IPS-15b (cell line): ENCODE measurements around the gene GRIFIN.

Experiments
- H3K27me3 ChIP-seq: one replicate; pipeline ENCODE4 v1.6.1; 2013; ENCODE audit warnings: low read length; ENCODE audit not compliant: control insufficient read depth, insufficient read depth
- H3K36me3 ChIP-seq: one replicate; pipeline ENCODE4 v1.6.1; 2013; ENCODE audit warnings: low read length; ENCODE audit not compliant: control insufficient read depth, insufficient read depth
- H3K4me1 ChIP-seq: one replicate; pipeline ENCODE4 v1.6.1; 2013; ENCODE audit warnings: mild to moderate bottlenecking, low read length; ENCODE audit not compliant: control insufficient read depth, insufficient read depth
- H3K4me3 ChIP-seq: one replicate; pipeline ENCODE4 v1.5.1; 2013; ENCODE audit warnings: low read depth, low read length
- H3K9ac ChIP-seq: one replicate; pipeline ENCODE4 v1.6.1; 2013; ENCODE audit warnings: low read depth, mild to moderate bottlenecking, low read length
- H3K9me3 ChIP-seq: one replicate; pipeline ENCODE4 v1.6.1; 2013; ENCODE audit warnings: mild to moderate bottlenecking, low read length; ENCODE audit not compliant: control insufficient read depth, insufficient read depth

GRIFIN gene

GRCh38 chr7:2510909-2511768 lies 34.9 kb upstream of the GRIFIN start:
- no peaks in the 10 kb centered on the region for H3K36me3 ChIP-seq
- H3K27me3 ChIP-seq, result no peaks in the 10 kb centered on the region
- H3K9me3 ChIP-seq, result no peaks in the 10 kb centered on the region
- H3K4me1 ChIP-seq, result no peaks in the 10 kb centered on the region
- no peak overlapping the region for H3K9ac ChIP-seq
- no peak overlapping the region for H3K4me3 ChIP-seq

- Histone ChIP-seq H3K4me1 (no peaks in the 10 kb centered on the region), H3K27me3 (no peaks in the 10 kb centered on the region), H3K36me3 (no peaks in the 10 kb centered on the region), H3K9me3 (no peaks in the 10 kb centered on the region), H3K4me3 (no peak overlapping the region), H3K9ac (no peak overlapping the region)
Observed at GRCh38 chr7:2510130-2510776, 34.1 kb upstream of the GRIFIN start.

GRCh38 chr7:2509298-2509906 lies 33.2 kb upstream of the GRIFIN start:
- H3K27me3 ChIP-seq, result no peaks in the 10 kb centered on the region
- H3K4me3 ChIP-seq, result no peak overlapping the region
- no peak overlapping the region for H3K9ac ChIP-seq
- no peaks in the 10 kb centered on the region for H3K36me3 ChIP-seq
- H3K4me1 ChIP-seq, result no peaks in the 10 kb centered on the region
- no peaks in the 10 kb centered on the region for H3K9me3 ChIP-seq

GRCh38 chr7:2508327-2509215 lies 32.4 kb upstream of the GRIFIN start:
- Histone ChIP-seq H3K4me1 (no peaks in the 10 kb centered on the region), H3K4me3 (no peak overlapping the region), H3K9ac (no peak overlapping the region)

GRCh38 chr7:2507917-2508306 lies 31.7 kb upstream of the GRIFIN start:
- H3K9me3 ChIP-seq, result no peaks in the 10 kb centered on the region
- no peak overlapping the region for H3K4me3 ChIP-seq
- no peak overlapping the region for H3K9ac ChIP-seq
- no peaks in the 10 kb centered on the region for H3K36me3 ChIP-seq
- no peaks in the 10 kb centered on the region for H3K4me1 ChIP-seq
- no peaks in the 10 kb centered on the region for H3K27me3 ChIP-seq

More at GRCh38 chr7:2508327-2509215, 32.4 kb upstream of the GRIFIN start:
- H3K36me3 ChIP-seq, result no peaks in the 10 kb centered on the region
- H3K9me3 ChIP-seq, result no peaks in the 10 kb centered on the region
- no peaks in the 10 kb centered on the region for H3K27me3 ChIP-seq

GRCh38 chr7:2507208-2507916 lies 31.2 kb upstream of the GRIFIN start:
- Histone ChIP-seq H3K4me3 (no peak overlapping the region), H3K27me3 (no peaks in the 10 kb centered on the region), H3K4me1 (no peaks in the 10 kb centered on the region), H3K36me3 (no peaks in the 10 kb centered on the region), H3K9ac (no peak overlapping the region), H3K9me3 (no peaks in the 10 kb centered on the region)

GRCh38 chr7:2505401-2505800 lies 29.2 kb upstream of the GRIFIN start:
- no peaks in the 10 kb centered on the region for H3K27me3 ChIP-seq
- H3K36me3 ChIP-seq, result no peaks in the 10 kb centered on the region
- no peaks in the 10 kb centered on the region for H3K9me3 ChIP-seq
- H3K4me3 ChIP-seq, result no peak overlapping the region
- no peaks in the 10 kb centered on the region for H3K4me1 ChIP-seq
- no peak overlapping the region for H3K9ac ChIP-seq

- H3K9ac ChIP-seq, result no peak overlapping the region
- H3K4me1 ChIP-seq, result no peaks in the 10 kb centered on the region
- H3K4me3 ChIP-seq, result no peak overlapping the region
- no peaks in the 10 kb centered on the region for H3K9me3 ChIP-seq
- no peaks in the 10 kb centered on the region for H3K36me3 ChIP-seq
- H3K27me3 ChIP-seq, result no peaks in the 10 kb centered on the region
Observed at GRCh38 chr7:2504889-2505375, 28.7 kb upstream of the GRIFIN start.

- no peaks in the 10 kb centered on the region for H3K4me1 ChIP-seq
- H3K36me3 ChIP-seq, result no peaks in the 10 kb centered on the region
- no peaks in the 10 kb centered on the region for H3K9me3 ChIP-seq
- H3K9ac ChIP-seq, result no peak overlapping the region
- no peak overlapping the region for H3K4me3 ChIP-seq
- no peaks in the 10 kb centered on the region for H3K27me3 ChIP-seq
Observed at GRCh38 chr7:2504128-2504888, 28.1 kb upstream of the GRIFIN start.

GRCh38 chr7:2503056-2503941 lies 27.1 kb upstream of the GRIFIN start:
- H3K36me3 ChIP-seq, result no peaks in the 10 kb centered on the region
- H3K4me3 ChIP-seq, result no peak overlapping the region
- no peaks in the 10 kb centered on the region for H3K9me3 ChIP-seq
- no peaks in the 10 kb centered on the region for H3K4me1 ChIP-seq
- H3K9ac ChIP-seq, result no peak overlapping the region
- H3K27me3 ChIP-seq, result no peaks in the 10 kb centered on the region
